ENCODE measurements around the gene TXLNA. TPM values are rescaled to one million over a fixed set of nuclear protein-coding genes. Genes with fewer than 3 reads are reported as not detected.

TXLNA gene
- total RNA-seq, 1 donor from 2014 or later = 74.8 TPM

DNA sequence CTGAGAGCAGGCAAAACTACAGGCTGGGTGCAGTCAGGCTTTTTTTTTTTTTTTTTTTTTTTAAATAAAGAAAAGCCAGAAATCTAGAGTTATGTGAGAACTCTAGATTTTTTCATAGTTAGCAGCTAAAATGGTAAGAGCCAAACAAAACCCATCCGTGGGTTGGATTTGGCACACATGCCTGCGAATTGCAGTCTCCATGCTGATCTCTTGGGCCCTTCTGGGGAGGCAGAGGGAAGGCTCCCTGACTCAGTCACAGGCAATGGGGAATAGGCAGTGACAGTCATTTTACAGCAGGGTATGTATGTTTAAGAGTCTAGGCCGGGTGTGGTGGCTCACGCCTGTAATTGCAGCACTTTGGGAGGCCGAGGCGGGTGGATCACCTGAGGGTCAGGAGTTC lies 2.6 kb downstream of the TXLNA start:
- DNase-seq (ENCODE audit: extremely low read depth, low read depth, low spot score) = no peak

DNA sequence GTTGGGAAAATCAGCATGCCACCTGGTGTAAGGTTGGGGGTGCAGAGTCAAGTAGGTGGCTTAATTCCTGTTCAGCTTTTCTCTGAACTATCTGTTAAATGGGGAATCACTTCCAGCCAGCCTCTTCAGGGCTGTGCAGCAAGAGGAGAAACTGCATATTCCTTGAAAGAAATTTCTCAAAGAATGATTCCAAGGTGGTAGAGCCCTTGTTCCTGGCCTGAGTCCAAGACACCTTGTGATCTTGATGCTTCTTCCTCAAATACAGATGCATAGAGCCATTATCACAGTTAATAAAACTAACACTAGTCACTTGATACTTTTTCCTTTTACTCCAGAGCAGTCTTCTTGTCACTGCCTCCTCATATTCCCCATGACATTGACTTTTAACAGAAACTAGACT lies 5.2 kb downstream of the TXLNA start:
- no peak for DNase-seq (ENCODE audit: extremely low read depth, low read depth, low spot score)

- DNase-seq (ENCODE audit: extremely low read depth, low read depth, low spot score) = no peak
Measured at GRCh38 chr1:32186077-32186476, 6.6 kb downstream of the TXLNA start.

DNA sequence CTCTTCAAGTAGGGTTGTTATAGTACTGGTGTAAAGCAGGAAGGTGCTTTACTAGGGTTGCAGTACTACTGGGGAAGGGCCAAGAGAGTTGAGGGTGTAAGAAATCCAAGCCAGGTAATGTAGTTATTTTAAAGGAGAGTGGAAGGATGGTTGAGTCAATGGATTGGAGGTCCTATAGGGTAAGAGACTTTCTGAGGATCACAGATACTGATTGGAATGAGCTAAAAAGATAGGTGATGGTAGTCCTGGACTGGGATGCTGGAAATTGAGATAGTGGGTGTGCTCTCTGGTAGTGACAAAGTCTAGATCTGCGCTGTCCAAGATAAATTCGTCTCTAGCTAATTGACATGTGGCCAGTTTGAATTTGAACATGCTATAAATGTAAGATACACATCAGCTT lies 7.0 kb downstream of the TXLNA start:
- no peak for DNase-seq (ENCODE audit: extremely low read depth, low read depth, low spot score)

DNA sequence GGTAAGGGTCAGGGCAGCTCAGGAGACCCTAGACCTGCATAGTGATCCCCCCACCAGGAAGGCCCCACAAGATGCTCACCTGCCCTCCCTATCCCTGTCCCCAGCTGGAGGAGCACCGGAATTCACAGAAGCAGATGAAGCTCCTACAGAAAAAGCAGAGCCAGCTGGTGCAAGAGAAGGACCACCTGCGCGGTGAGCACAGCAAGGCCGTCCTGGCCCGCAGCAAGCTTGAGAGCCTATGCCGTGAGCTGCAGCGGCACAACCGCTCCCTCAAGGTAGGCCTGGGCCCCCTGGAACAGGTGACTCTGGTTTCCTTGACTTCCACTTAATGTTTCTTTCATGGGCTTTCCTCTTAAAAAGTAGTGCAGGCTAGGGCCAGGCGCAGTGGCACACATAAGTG lies 8.4 kb downstream of the TXLNA start:
- DNase-seq (ENCODE audit: extremely low read depth, low read depth, low spot score) = no peak

GRCh38 chr1:32192220-32192948 lies 12.9 kb downstream of the TXLNA start:
- DNase-seq (ENCODE audit: extremely low read depth, low read depth, low spot score) = no peak

DNA sequence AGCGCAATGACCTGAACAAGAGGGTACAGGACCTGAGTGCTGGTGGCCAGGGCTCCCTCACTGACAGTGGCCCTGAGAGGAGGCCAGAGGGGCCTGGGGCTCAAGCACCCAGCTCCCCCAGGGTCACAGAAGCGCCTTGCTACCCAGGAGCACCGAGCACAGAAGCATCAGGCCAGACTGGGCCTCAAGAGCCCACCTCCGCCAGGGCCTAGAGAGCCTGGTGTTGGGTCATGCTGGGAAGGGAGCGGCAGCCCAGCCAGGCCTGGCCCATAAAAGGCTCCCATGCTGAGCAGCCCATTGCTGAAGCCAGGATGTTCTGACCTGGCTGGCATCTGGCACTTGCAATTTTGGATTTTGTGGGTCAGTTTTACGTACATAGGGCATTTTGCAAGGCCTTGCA lies 15.5 kb downstream of the TXLNA start:
- no peak for DNase-seq (ENCODE audit: extremely low read depth, low read depth, low spot score)

GRCh38 chr1:32195531-32195930 lies 16.1 kb downstream of the TXLNA start:
- no peak for DNase-seq (ENCODE audit: extremely low read depth, low read depth, low spot score)

- DNase-seq (ENCODE audit: extremely low read depth, low read depth, low spot score) = no peak
Measured at GRCh38 chr1:32195972-32196823, 16.7 kb downstream of the TXLNA start.

GRCh38 chr1:32197074-32197473 lies 17.6 kb downstream of the TXLNA start:
- DNase-seq (ENCODE audit: extremely low read depth, low read depth, low spot score) = no peak

DNA sequence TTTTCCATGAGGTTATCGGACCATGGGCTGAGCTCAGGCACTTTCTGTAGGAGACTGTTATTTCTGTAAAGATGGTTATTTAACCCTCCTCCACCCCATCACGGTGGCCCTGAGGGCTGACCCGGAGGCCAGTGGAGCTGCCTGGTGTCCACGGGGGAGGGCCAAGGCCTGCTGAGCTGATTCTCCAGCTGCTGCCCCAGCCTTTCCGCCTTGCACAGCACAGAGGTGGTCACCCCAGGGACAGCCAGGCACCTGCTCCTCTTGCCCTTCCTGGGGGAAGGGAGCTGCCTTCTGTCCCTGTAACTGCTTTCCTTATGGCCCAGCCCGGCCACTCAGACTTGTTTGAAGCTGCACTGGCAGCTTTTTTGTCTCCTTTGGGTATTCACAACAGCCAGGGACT lies 18.4 kb downstream of the TXLNA start:
- no peak for DNase-seq (ENCODE audit: extremely low read depth, low read depth, low spot score)

GRCh38 chr1:32198237-32199042 lies 19.0 kb downstream of the TXLNA start:
- DNase-seq (ENCODE audit: extremely low read depth, low read depth, low spot score) = no peak

GRCh38 chr1:32199043-32199716 lies 19.7 kb downstream of the TXLNA start:
- no peak for DNase-seq (ENCODE audit: extremely low read depth, low read depth, low spot score)

- no peak for DNase-seq (ENCODE audit: extremely low read depth, low read depth, low spot score)
Measured at GRCh38 chr1:32199717-32200072, 20.2 kb downstream of the TXLNA start.

GRCh38 chr1:32200226-32201010 lies 20.9 kb downstream of the TXLNA start, which contains the start of gene CCDC28B:
Gene CCDC28B (plus strand): TSS chr1:32200595. CDS start chr1:32201936, 1,341 bp downstream.
- no peak for DNase-seq (ENCODE audit: extremely low read depth, low read depth, low spot score)

DNA sequence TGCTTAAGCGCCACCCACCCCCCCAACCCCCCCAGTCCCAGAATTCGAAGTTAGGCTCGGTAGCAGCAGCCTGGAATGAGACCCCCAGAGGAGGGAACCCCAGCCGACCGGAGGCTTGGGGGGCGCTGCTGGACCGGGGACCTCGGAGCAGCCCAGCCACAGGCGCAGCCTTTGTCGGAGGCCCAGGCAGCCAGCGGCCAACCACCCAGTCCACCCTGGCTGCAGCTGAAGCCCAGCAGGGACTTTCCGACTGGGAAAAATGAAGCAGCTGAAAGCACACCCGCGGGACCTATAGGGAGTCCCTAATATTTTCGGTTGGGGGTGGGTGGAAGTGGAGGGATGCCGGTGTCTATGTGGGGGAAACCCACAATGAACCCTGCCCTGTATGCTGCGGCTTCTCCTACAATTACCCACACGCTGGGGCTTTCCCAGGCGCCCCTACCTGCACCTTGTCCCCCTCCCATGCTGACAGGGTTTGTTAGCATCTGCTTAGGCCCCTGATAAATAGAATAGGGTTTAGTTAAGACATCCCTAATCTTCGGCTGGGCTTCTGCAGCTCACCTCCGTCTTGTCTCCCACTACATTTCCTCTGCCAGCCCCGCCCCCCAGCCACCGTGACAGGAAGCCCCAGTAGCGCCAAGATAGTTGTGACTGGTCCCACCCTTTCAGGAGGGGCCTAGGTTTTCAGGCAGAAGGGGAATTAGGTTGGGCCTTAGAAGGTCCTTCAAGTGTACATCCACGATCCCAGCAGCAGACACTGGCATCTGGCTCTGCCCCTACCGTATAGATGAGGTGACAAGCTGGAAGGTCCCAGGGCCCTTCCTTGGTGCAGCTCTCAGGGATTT lies 21.8 kb downstream of the TXLNA start:
- DNase-seq (ENCODE audit: extremely low read depth, low read depth, low spot score) = no peak

DNA sequence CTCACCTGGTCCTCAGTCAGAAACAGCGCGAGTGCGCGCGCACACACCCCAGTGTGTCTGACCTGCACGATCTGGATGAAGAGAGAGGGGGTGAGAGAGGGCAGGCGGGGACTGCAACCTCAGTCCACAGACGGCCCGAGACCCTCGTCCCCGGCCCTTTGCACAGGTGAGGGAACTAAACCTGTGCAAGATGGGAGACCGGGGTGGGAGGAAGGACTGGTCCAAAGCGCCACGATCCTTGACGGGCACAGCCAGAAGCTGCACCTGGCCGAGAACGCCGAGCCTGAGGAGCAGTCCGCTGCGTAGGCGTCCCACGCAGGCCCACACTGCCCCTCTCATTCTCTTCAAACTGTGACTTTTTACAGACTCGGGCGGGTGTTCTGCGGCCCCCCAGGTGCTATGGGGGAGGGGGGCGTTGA lies 25.5 kb downstream of the TXLNA start:
- no peak for DNase-seq (ENCODE audit: extremely low read depth, low read depth, low spot score)

- DNase-seq (ENCODE audit: extremely low read depth, low read depth, low spot score) = no peak
Measured at GRCh38 chr1:32205401-32206370, 26.2 kb downstream of the TXLNA start, which contains the start of gene IQCC. Gene IQCC (plus strand): TSS chr1:32205671. CDS start chr1:32205682, 11 bp downstream.

Measured in glomerular endothelial cell (primary cell).